ENCODE measurements around the gene TENT5C.
"Not testable (repeated sequence)": the region's sequence is repeated elsewhere in the genome, so short reads cannot be mapped to it uniquely, and the experiment has no call there.

Gene TENT5C

GRCh38 chr1:117605774-117606648, at the start of gene TENT5C:
TENT5C (plus strand) TSS chr1:117606048; CDS start chr1:117622869, 16,821 bp downstream.
- H3K4me3 ChIP-seq (ENCODE audit: low read depth, low read length), result peak within 1 kb of the TSS; percentile 73
- TF ChIP-seq CTCF (IDR thresholded peaks at IDR 0.05; ENCODE audit: low read depth, low read length, missing control alignments), result no peak
- DNase-seq (ENCODE audit: low read depth), result peak; percentile 88
- in situ Hi-C loops (cut with HindIII; ENCODE audit: low sequenced_read_pairs), result no loop called here

- no peak for DNase-seq (ENCODE audit: low read depth)
- no peak overlapping the region for H3K4me3 ChIP-seq (ENCODE audit: low read depth, low read length)
- in situ Hi-C loops (cut with HindIII; ENCODE audit: low sequenced_read_pairs), result no loop called here
- TF ChIP-seq CTCF (IDR thresholded peaks at IDR 0.05; ENCODE audit: low read depth, low read length, missing control alignments), result no peak
Measured at GRCh38 chr1:117556341-117556740, 49.5 kb upstream of the TENT5C start.

GRCh38 chr1:117556976-117557375, 48.9 kb upstream of the TENT5C start:
- in situ Hi-C loops (cut with HindIII; ENCODE audit: low sequenced_read_pairs), result no loop called here
- no peak for DNase-seq (ENCODE audit: low read depth)
- no peak for TF ChIP-seq CTCF (IDR thresholded peaks at IDR 0.05; ENCODE audit: low read depth, low read length, missing control alignments)
- no peak overlapping the region for H3K4me3 ChIP-seq (ENCODE audit: low read depth, low read length)

- in situ Hi-C loops (cut with HindIII; ENCODE audit: low sequenced_read_pairs); DNase-seq (ENCODE audit: low read depth); H3K4me3 ChIP-seq (ENCODE audit: low read depth, low read length): not testable (repeated sequence)
Measured at GRCh38 chr1:117558451-117558850, 47.4 kb upstream of the TENT5C start.

- in situ Hi-C loops (cut with HindIII; ENCODE audit: low sequenced_read_pairs), result no loop called here
- no peak for DNase-seq (ENCODE audit: low read depth)
- no peak for TF ChIP-seq CTCF (IDR thresholded peaks at IDR 0.05; ENCODE audit: low read depth, low read length, missing control alignments)
- H3K4me3 ChIP-seq (ENCODE audit: low read depth, low read length), result no peak overlapping the region
Measured at GRCh38 chr1:117559139-117559538, 46.7 kb upstream of the TENT5C start.

- DNase-seq (ENCODE audit: low read depth), result no peak
- in situ Hi-C loops (cut with HindIII; ENCODE audit: low sequenced_read_pairs), result no loop called here
- no peak for TF ChIP-seq CTCF (IDR thresholded peaks at IDR 0.05; ENCODE audit: low read depth, low read length, missing control alignments)
- H3K4me3 ChIP-seq (ENCODE audit: low read depth, low read length), result no peak overlapping the region
Measured at GRCh38 chr1:117559985-117560384, 45.9 kb upstream of the TENT5C start.

- no peak overlapping the region for H3K4me3 ChIP-seq (ENCODE audit: low read depth, low read length)
- no peak for DNase-seq (ENCODE audit: low read depth)
- TF ChIP-seq CTCF (IDR thresholded peaks at IDR 0.05; ENCODE audit: low read depth, low read length, missing control alignments), result no peak
- in situ Hi-C loops (cut with HindIII; ENCODE audit: low sequenced_read_pairs), result no loop called here
Measured at GRCh38 chr1:117561071-117561470, 44.8 kb upstream of the TENT5C start.

Data from astrocyte of the cerebellum (primary cell).